Activated naive CD8-positive, alpha-beta T cell (primary cell): ENCODE data around the gene SLC2A6.

ENCODE experiments used
- H3K27ac Mint-ChIP-seq: one replicate; pipeline ENCODE4 v1.8.0; 2021; ENCODE audit warnings: mixed read lengths
- H3K27me3 Mint-ChIP-seq: one replicate; pipeline ENCODE4 v1.8.0; 2021; ENCODE audit warnings: mixed read lengths
- H3K36me3 Mint-ChIP-seq: one replicate; pipeline ENCODE4 v1.8.0; 2021; ENCODE audit warnings: mixed read lengths
- H3K4me1 Mint-ChIP-seq: one replicate; pipeline ENCODE4 v1.8.0; 2021; ENCODE audit warnings: low read depth, mixed read lengths
- H3K4me3 Mint-ChIP-seq: one replicate; pipeline ENCODE4 v1.8.0; 2021; ENCODE audit warnings: mild to moderate bottlenecking, mixed read lengths
- H3K9me3 Mint-ChIP-seq: one replicate; pipeline ENCODE4 v1.8.0; 2021; ENCODE audit warnings: low read depth, mixed read lengths

Gene SLC2A6

GRCh38 chr9:133509179-133510083 is 30.5 kb upstream of the SLC2A6 start:
- Mint-ChIP-seq H3K4me1 (peaks cover 26% of the 10 kb centered on the region), H3K27me3 (no peaks in the 10 kb centered on the region), H3K9me3 (no peaks in the 10 kb centered on the region), H3K27ac (peak overlapping the region; percentile 88), H3K36me3 (no peaks in the 10 kb centered on the region), H3K4me3 (peak overlapping the region; percentile 82)

GRCh38 chr9:133508046-133508445 is 29.1 kb upstream of the SLC2A6 start:
- peaks cover 26% of the 10 kb centered on the region for H3K4me1 Mint-ChIP-seq
- no peak overlapping the region for H3K27ac Mint-ChIP-seq
- H3K9me3 Mint-ChIP-seq: no peaks in the 10 kb centered on the region
- H3K27me3 Mint-ChIP-seq: no peaks in the 10 kb centered on the region
- no peaks in the 10 kb centered on the region for H3K36me3 Mint-ChIP-seq
- H3K4me3 Mint-ChIP-seq: no peak overlapping the region

GRCh38 chr9:133507246-133507965 is 28.5 kb upstream of the SLC2A6 start:
- Mint-ChIP-seq H3K4me1 (peaks cover 26% of the 10 kb centered on the region), H3K36me3 (no peaks in the 10 kb centered on the region), H3K4me3 (no peak overlapping the region), H3K9me3 (peaks cover 2% of the 10 kb centered on the region), H3K27me3 (no peaks in the 10 kb centered on the region), H3K27ac (peak overlapping the region; percentile 12)

- H3K4me1 Mint-ChIP-seq: peaks cover 26% of the 10 kb centered on the region
- no peaks in the 10 kb centered on the region for H3K36me3 Mint-ChIP-seq
- no peaks in the 10 kb centered on the region for H3K27me3 Mint-ChIP-seq
- peaks cover 8% of the 10 kb centered on the region for H3K9me3 Mint-ChIP-seq
- no peak overlapping the region for H3K4me3 Mint-ChIP-seq
- no peak overlapping the region for H3K27ac Mint-ChIP-seq
These were observed 27.7 kb upstream of the SLC2A6 start for GRCh38 chr9:133506653-133507038.

GRCh38 chr9:133505901-133506652 is 27.2 kb upstream of the SLC2A6 start:
- H3K4me1 Mint-ChIP-seq: peaks cover 26% of the 10 kb centered on the region
- H3K4me3 Mint-ChIP-seq: no peak overlapping the region
- H3K9me3 Mint-ChIP-seq: peaks cover 11% of the 10 kb centered on the region
- H3K27me3 Mint-ChIP-seq: no peaks in the 10 kb centered on the region
- peaks cover 4% of the 10 kb centered on the region for H3K36me3 Mint-ChIP-seq
- no peak overlapping the region for H3K27ac Mint-ChIP-seq

GRCh38 chr9:133505186-133505830 is 26.4 kb upstream of the SLC2A6 start:
- H3K4me1 Mint-ChIP-seq: peaks cover 24% of the 10 kb centered on the region
- no peak overlapping the region for H3K27ac Mint-ChIP-seq
- peaks cover 4% of the 10 kb centered on the region for H3K36me3 Mint-ChIP-seq
- H3K9me3 Mint-ChIP-seq: peaks cover 12% of the 10 kb centered on the region
- no peaks in the 10 kb centered on the region for H3K27me3 Mint-ChIP-seq
- no peak overlapping the region for H3K4me3 Mint-ChIP-seq

- Mint-ChIP-seq H3K36me3 (peaks cover 4% of the 10 kb centered on the region), H3K4me3 (no peak overlapping the region), H3K4me1 (peaks cover under 1% of the 10 kb centered on the region), H3K27ac (no peak overlapping the region), H3K27me3 (no peaks in the 10 kb centered on the region), H3K9me3 (peaks cover 12% of the 10 kb centered on the region)
These were observed 23.2 kb upstream of the SLC2A6 start for GRCh38 chr9:133502112-133502511.

GRCh38 chr9:133499892-133500270 is 21.0 kb upstream of the SLC2A6 start:
- Mint-ChIP-seq H3K9me3 (peaks cover 12% of the 10 kb centered on the region), H3K27me3 (no peaks in the 10 kb centered on the region), H3K36me3 (peaks cover 4% of the 10 kb centered on the region), H3K4me3 (no peak overlapping the region), H3K4me1 (no peaks in the 10 kb centered on the region), H3K27ac (no peak overlapping the region)

GRCh38 chr9:133499132-133499891 is 20.4 kb upstream of the SLC2A6 start:
- peaks cover 4% of the 10 kb centered on the region for H3K36me3 Mint-ChIP-seq
- H3K4me3 Mint-ChIP-seq: no peak overlapping the region

GRCh38 chr9:133496861-133497842 is 18.3 kb upstream of the SLC2A6 start:
- H3K27ac Mint-ChIP-seq: no peak overlapping the region

More at GRCh38 chr9:133499132-133499891, 20.4 kb upstream of the SLC2A6 start:
- Mint-ChIP-seq H3K27me3 (no peaks in the 10 kb centered on the region), H3K9me3 (peaks cover 12% of the 10 kb centered on the region), H3K4me1 (no peaks in the 10 kb centered on the region), H3K27ac (no peak overlapping the region)

GRCh38 chr9:133495327-133496293 is 16.7 kb upstream of the SLC2A6 start:
- no peaks in the 10 kb centered on the region for H3K27me3 Mint-ChIP-seq

More at GRCh38 chr9:133496861-133497842, 18.3 kb upstream of the SLC2A6 start:
- H3K36me3 Mint-ChIP-seq: peaks cover 4% of the 10 kb centered on the region
- H3K4me3 Mint-ChIP-seq: no peak overlapping the region
- no peaks in the 10 kb centered on the region for H3K27me3 Mint-ChIP-seq
- H3K4me1 Mint-ChIP-seq: no peaks in the 10 kb centered on the region
- peaks cover 8% of the 10 kb centered on the region for H3K9me3 Mint-ChIP-seq

GRCh38 chr9:133494636-133495326 is 15.9 kb upstream of the SLC2A6 start:
- Mint-ChIP-seq H3K4me1 (no peaks in the 10 kb centered on the region), H3K36me3 (no peaks in the 10 kb centered on the region), H3K4me3 (no peak overlapping the region), H3K9me3 (no peaks in the 10 kb centered on the region), H3K27me3 (no peaks in the 10 kb centered on the region), H3K27ac (no peak overlapping the region)

More at GRCh38 chr9:133495327-133496293, 16.7 kb upstream of the SLC2A6 start:
- H3K9me3 Mint-ChIP-seq: no peaks in the 10 kb centered on the region
- H3K27ac Mint-ChIP-seq: no peak overlapping the region
- no peaks in the 10 kb centered on the region for H3K4me1 Mint-ChIP-seq
- H3K4me3 Mint-ChIP-seq: no peak overlapping the region
- no peaks in the 10 kb centered on the region for H3K36me3 Mint-ChIP-seq
